ENCODE measurements around the gene ERLEC1. TPM values are rescaled to one million over a fixed set of nuclear protein-coding genes. Genes with fewer than 3 reads are reported as not detected.

ERLEC1 gene
- total RNA-seq, 4 donors from 2014 or later: 54.1 to 138 (median 83.2) TPM

DNA sequence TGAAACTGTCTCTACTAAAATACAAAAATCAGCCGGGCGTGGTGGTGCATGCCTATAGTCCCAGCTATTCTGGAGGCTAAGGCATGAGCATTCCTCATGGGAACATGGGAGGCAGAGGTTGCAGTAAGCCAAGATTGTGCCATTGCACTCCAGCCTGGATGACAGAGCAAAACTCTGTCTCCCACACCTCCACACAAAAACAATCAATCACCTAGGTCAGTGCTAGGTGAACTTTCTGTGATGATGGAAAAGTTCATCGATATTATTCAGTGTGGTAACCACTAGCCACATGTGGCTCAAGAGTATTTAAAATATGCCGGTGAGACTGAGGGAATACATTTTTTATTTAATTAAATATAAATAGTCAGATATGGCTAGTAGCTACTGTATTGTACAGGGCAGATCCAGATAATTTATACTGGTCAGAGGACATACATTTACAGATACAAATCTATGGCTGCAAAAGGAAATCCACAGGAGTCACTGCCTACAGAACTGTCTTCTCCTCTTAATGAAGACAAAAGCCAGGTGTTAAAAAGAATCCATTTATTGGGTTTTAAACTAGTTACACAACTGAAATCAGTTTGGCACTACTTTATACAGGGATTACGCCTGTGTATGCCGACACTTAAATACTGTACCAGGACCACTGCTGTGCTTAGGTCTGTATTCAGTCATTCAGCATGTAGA lies 76.8 kb downstream of the ERLEC1 start:
- TF ChIP-seq, protein P1, sequence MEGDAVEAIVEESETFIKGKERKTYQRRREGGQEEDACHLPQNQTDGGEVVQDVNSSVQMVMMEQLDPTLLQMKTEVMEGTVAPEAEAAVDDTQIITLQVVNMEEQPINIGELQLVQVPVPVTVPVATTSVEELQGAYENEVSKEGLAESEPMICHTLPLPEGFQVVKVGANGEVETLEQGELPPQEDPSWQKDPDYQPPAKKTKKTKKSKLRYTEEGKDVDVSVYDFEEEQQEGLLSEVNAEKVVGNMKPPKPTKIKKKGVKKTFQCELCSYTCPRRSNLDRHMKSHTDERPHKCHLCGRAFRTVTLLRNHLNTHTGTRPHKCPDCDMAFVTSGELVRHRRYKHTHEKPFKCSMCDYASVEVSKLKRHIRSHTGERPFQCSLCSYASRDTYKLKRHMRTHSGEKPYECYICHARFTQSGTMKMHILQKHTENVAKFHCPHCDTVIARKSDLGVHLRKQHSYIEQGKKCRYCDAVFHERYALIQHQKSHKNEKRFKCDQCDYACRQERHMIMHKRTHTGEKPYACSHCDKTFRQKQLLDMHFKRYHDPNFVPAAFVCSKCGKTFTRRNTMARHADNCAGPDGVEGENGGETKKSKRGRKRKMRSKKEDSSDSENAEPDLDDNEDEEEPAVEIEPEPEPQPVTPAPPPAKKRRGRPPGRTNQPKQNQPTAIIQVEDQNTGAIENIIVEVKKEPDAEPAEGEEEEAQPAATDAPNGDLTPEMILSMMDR (IDR thresholded peaks at IDR 0.05): no peak
- no peak for TF ChIP-seq POLR2A (IDR thresholded peaks at IDR 0.05)
- Histone ChIP-seq H3K4me3 (replicated peaks in 1 of 3) (no peak overlapping the region), H3K4me1 (peaks cover 6% of the 10 kb centered on the region in 2 donors), H3K36me3 (peaks cover 11 to 30% of the 10 kb centered on the region in 2 donors), H3K9me3 (no peaks in the 10 kb centered on the region), H3K27me3 (no peaks in the 10 kb centered on the region), H3K27ac (no peak overlapping the region)
- intact Hi-C loops (cut with DNase I): no loop called here
- 97 to 99% methylated on average over 4 to 6 of the region's 6 CpGs for WGBS, 2 donors
- no peak for DNase-seq

- Histone ChIP-seq H3K27ac (no peak overlapping the region), H3K36me3 (peaks cover 11 to 36% of the 10 kb centered on the region in 2 donors)
These were observed 78.4 kb downstream of the ERLEC1 start for GRCh38 chr2:53865264-53865663.

GRCh38 chr2:53865962-53866361 lies 79.1 kb downstream of the ERLEC1 start:
- peaks cover 11 to 36% of the 10 kb centered on the region in 2 donors for H3K36me3 ChIP-seq
- H3K27ac ChIP-seq: no peak overlapping the region
- H3K4me1 ChIP-seq: no peaks in the 10 kb centered on the region
- DNase-seq: no peak
- WGBS, 2 donors: 91 to 95% methylated on average over 5 of the region's 5 CpGs
- H3K9me3 ChIP-seq: no peaks in the 10 kb centered on the region
- intact Hi-C loops (cut with DNase I): no loop called here
- H3K27me3 ChIP-seq: no peaks in the 10 kb centered on the region
- TF ChIP-seq, protein P1 (IDR thresholded peaks at IDR 0.05): no peak
- TF ChIP-seq POLR2A (IDR thresholded peaks at IDR 0.05): no peak
- no peak overlapping the region for H3K4me3 ChIP-seq (replicated peaks in 1 of 3)

More at GRCh38 chr2:53865264-53865663, 78.4 kb downstream of the ERLEC1 start:
- no peak overlapping the region for H3K4me3 ChIP-seq (replicated peaks in 1 of 3)
- H3K9me3 ChIP-seq: no peaks in the 10 kb centered on the region
- H3K27me3 ChIP-seq: no peaks in the 10 kb centered on the region
- WGBS, 2 donors: 79 to 86% methylated on average over 2 of the region's 2 CpGs
- intact Hi-C loops (cut with DNase I): no loop called here
- TF ChIP-seq POLR2A (IDR thresholded peaks at IDR 0.05): no peak
- TF ChIP-seq, protein P1 (IDR thresholded peaks at IDR 0.05): no peak
- no peak for DNase-seq
- H3K4me1 ChIP-seq: peaks cover 0 to under 1% of the 10 kb centered on the region in 2 donors

GRCh38 chr2:53867169-53867568 lies 80.3 kb downstream of the ERLEC1 start:
- no peak overlapping the region for H3K4me3 ChIP-seq (replicated peaks in 1 of 3)
- DNase-seq: no peak
- no peaks in the 10 kb centered on the region for H3K4me1 ChIP-seq
- TF ChIP-seq, protein P1 (IDR thresholded peaks at IDR 0.05): no peak
- TF ChIP-seq POLR2A (IDR thresholded peaks at IDR 0.05): no peak
- peaks cover 11 to 36% of the 10 kb centered on the region in 2 donors for H3K36me3 ChIP-seq
- H3K27ac ChIP-seq: no peak overlapping the region
- no peaks in the 10 kb centered on the region for H3K9me3 ChIP-seq
- 97 to 99% methylated on average over 5 of the region's 5 CpGs for WGBS, 2 donors
- intact Hi-C loops (cut with DNase I): no loop called here
- no peaks in the 10 kb centered on the region for H3K27me3 ChIP-seq

GRCh38 chr2:53867773-53868172 lies 80.9 kb downstream of the ERLEC1 start:
- no peaks in the 10 kb centered on the region for H3K4me1 ChIP-seq
- H3K36me3 ChIP-seq: peaks cover 11 to 36% of the 10 kb centered on the region in 2 donors
- H3K4me3 ChIP-seq (replicated peaks in 1 of 3): no peak overlapping the region
- 95 to 97% methylated on average over 2 of the region's 2 CpGs for WGBS, 2 donors
- intact Hi-C loops (cut with DNase I): no loop called here
- no peak for DNase-seq
- no peak overlapping the region for H3K27ac ChIP-seq
- H3K27me3 ChIP-seq: no peaks in the 10 kb centered on the region
- H3K9me3 ChIP-seq: no peaks in the 10 kb centered on the region
- no peak for TF ChIP-seq POLR2A (IDR thresholded peaks at IDR 0.05)
- TF ChIP-seq, protein P1 (IDR thresholded peaks at IDR 0.05): no peak

Measured in thyroid gland (tissue), 4 donors.